H9 (cell line): Measurements from ENCODE around the gene RAB24. TPM values are rescaled to one million over a fixed set of nuclear protein-coding genes. Genes with fewer than 3 reads are reported as not detected.

Experiments used
- DNase-seq: peaks from one replicate; pipeline ENCODE4 v3.0.0-alpha.2; 2017
- H2AFZ ChIP-seq: one replicate; pipeline ENCODE4 v1.6.1; 2013; ENCODE audit warnings: mild to moderate bottlenecking, low read length, control low read depth, moderate library complexity
- H2AK5ac ChIP-seq: 2 replicates; pipeline ENCODE4 v1.6.1; 2013; ENCODE audit warnings: low read length, control low read depth, mixed read lengths; ENCODE audit not compliant: insufficient read length
- H2BK120ac ChIP-seq: one replicate; pipeline ENCODE4 v1.6.1; 2013; ENCODE audit warnings: low read depth, mild to moderate bottlenecking, low read length, control low read depth, inconsistent platforms; ENCODE audit not compliant: poor library complexity, severe bottlenecking
- H2BK12ac ChIP-seq: 2 replicates; pipeline ENCODE4 v1.6.1; 2013; ENCODE audit warnings: low read length, control low read depth, mixed read lengths, low read depth; ENCODE audit not compliant: insufficient read length
- H2BK15ac ChIP-seq: 2 replicates; pipeline ENCODE4 v1.6.1; 2013; ENCODE audit warnings: low read depth, low read length, control low read depth
- H2BK20ac ChIP-seq: one replicate; pipeline ENCODE4 v1.6.1; 2013; ENCODE audit warnings: low read depth, mild to moderate bottlenecking, low read length, control low read depth, inconsistent platforms; ENCODE audit not compliant: poor library complexity, severe bottlenecking
- H2BK5ac ChIP-seq: 2 replicates; pipeline ENCODE4 v1.6.1; 2013; ENCODE audit warnings: low read length, control low read depth, mixed read lengths; ENCODE audit not compliant: insufficient read length
- H3K14ac ChIP-seq: 2 replicates; pipeline ENCODE4 v1.6.1; 2013; ENCODE audit warnings: low read length, control low read depth; ENCODE audit not compliant: insufficient read depth
- H3K18ac ChIP-seq: 2 replicates; pipeline ENCODE4 v1.6.1; 2013; ENCODE audit warnings: low read depth, mild to moderate bottlenecking, mixed read lengths, low read length, control low read depth; ENCODE audit not compliant: insufficient read length
- H3K23ac ChIP-seq: 2 replicates; pipeline ENCODE4 v1.6.1; 2013; ENCODE audit warnings: low read length, control low read depth, mixed read lengths, low read depth; ENCODE audit not compliant: insufficient read length
- H3K23me2 ChIP-seq: 2 replicates; pipeline ENCODE4 v1.6.1; 2013; ENCODE audit warnings: low read depth, mild to moderate bottlenecking, mixed read lengths, low read length, control low read depth; ENCODE audit not compliant: insufficient read length, poor library complexity, severe bottlenecking
- H3K27ac ChIP-seq: 2 replicates; pipeline ENCODE4 v1.5.1; 2013; ENCODE audit warnings: low read length, control low read depth, mixed read lengths, low read depth; ENCODE audit not compliant: insufficient read length
- H3K27me3 ChIP-seq: 2 replicates; pipeline ENCODE4 v1.6.1; 2013; ENCODE audit warnings: low read length, control low read depth, inconsistent platforms; ENCODE audit not compliant: insufficient read depth
- H3K4ac ChIP-seq: 2 replicates; pipeline ENCODE4 v1.6.1; 2013; ENCODE audit warnings: low read depth, mild to moderate bottlenecking, control low read depth, inconsistent platforms, low read length, moderate library complexity
- H3K4me1 ChIP-seq: 2 replicates; pipeline ENCODE4 v1.6.1; 2013; ENCODE audit warnings: low read length, control low read depth, inconsistent platforms; ENCODE audit not compliant: insufficient read depth
- H3K4me2 ChIP-seq: 2 replicates; pipeline ENCODE4 v1.6.1; 2013; ENCODE audit warnings: low read length, control low read depth, mixed read lengths; ENCODE audit not compliant: insufficient read length, insufficient read depth
- H3K56ac ChIP-seq: 2 replicates; pipeline ENCODE4 v1.6.1; 2013; ENCODE audit warnings: low read depth, mild to moderate bottlenecking, mixed read lengths, low read length, control low read depth; ENCODE audit not compliant: insufficient read length
- H3K79me1 ChIP-seq: 2 replicates; pipeline ENCODE4 v1.6.1; 2013; ENCODE audit warnings: low read depth, mild to moderate bottlenecking, moderate library complexity, low read length, control low read depth, inconsistent platforms; ENCODE audit not compliant: insufficient read depth, poor library complexity, severe bottlenecking
- H3K79me2 ChIP-seq: 2 replicates; pipeline ENCODE4 v1.6.1; 2013; ENCODE audit warnings: low read length, control low read depth, inconsistent platforms; ENCODE audit not compliant: insufficient read depth
- H3K9ac ChIP-seq: 2 replicates; pipeline ENCODE4 v1.6.1; 2013; ENCODE audit warnings: low read length, control low read depth, mixed read lengths; ENCODE audit not compliant: insufficient read length; ENCODE audit errors: extremely low read depth
- H3K9me3 ChIP-seq: one replicate; pipeline ENCODE4 v1.6.1; 2013; ENCODE audit warnings: low read depth, low read length, inconsistent platforms; ENCODE audit not compliant: control insufficient read depth
- H3T11ph ChIP-seq: one replicate; pipeline ENCODE4 v1.6.1; 2013; ENCODE audit warnings: mild to moderate bottlenecking, low read length, control low read depth, inconsistent platforms
- H4K20me1 ChIP-seq: one replicate; pipeline ENCODE4 v1.6.1; 2013; ENCODE audit not compliant: control insufficient read depth, insufficient read length, insufficient read depth
- H4K5ac ChIP-seq: 2 replicates; pipeline ENCODE4 v1.6.1; 2013; ENCODE audit warnings: low read depth, mild to moderate bottlenecking, mixed read lengths, low read length, control low read depth; ENCODE audit not compliant: insufficient read length
- H4K8ac ChIP-seq: replicated peaks from 2 replicates; pipeline ENCODE4 v1.6.1; 2013; ENCODE audit warnings: low read length, control low read depth, mixed read lengths, low read depth; ENCODE audit not compliant: insufficient read length
- H4K91ac ChIP-seq: 2 replicates; pipeline ENCODE4 v1.6.1; 2013; ENCODE audit warnings: low read depth, mild to moderate bottlenecking, moderate library complexity, mixed read lengths, low read length, control low read depth; ENCODE audit not compliant: insufficient read length
- H3K27ac Mint-ChIP-seq, 3 experiments: 2 replicates in 2 of 3; 3 replicates in 1 of 3; pipeline ENCODE4 v1.8.0; 2020 to 2021; ENCODE audit warnings: mixed read lengths in 3 of 3, mild to moderate bottlenecking in 1 of 3, moderate library complexity in 1 of 3
- H3K27me3 Mint-ChIP-seq: 2 replicates; pipeline ENCODE4 v1.8.0; 2021; ENCODE audit warnings: low read depth, mild to moderate bottlenecking, moderate library complexity, mixed read lengths
- H3K36me3 Mint-ChIP-seq, 3 experiments: 2 replicates in 2 of 3; 3 replicates in 1 of 3; pipeline ENCODE4 v1.8.0; 2020 to 2021; ENCODE audit warnings: low read depth in 3 of 3, mixed read lengths in 3 of 3; ENCODE audit not compliant: insufficient read depth in 1 of 3
- H3K4me1 Mint-ChIP-seq, 2 experiments: 2 replicates each; pipeline ENCODE4 v1.8.0; 2020; ENCODE audit warnings: mixed read lengths in 2 of 2
- H3K4me3 Mint-ChIP-seq, 2 experiments: 2 replicates in 1 of 2; 3 replicates in 1 of 2; pipeline ENCODE4 v1.8.0; 2020 to 2021; ENCODE audit warnings: mild to moderate bottlenecking in 2 of 2, mixed read lengths in 2 of 2, moderate library complexity in 1 of 2
- H3K9me3 Mint-ChIP-seq, 2 experiments: 2 replicates in 1 of 2; 3 replicates in 1 of 2; pipeline ENCODE4 v1.8.0; 2020; ENCODE audit warnings: mild to moderate bottlenecking in 2 of 2, mixed read lengths in 2 of 2, moderate library complexity in 1 of 2
- WGBS: extraction: QIAGEN DNeasy Blood & Tissue Kit; methylation state at CpG from one replicate; pipeline ENCODE4 v1.1.7; 2013; ENCODE audit warnings: missing lambda C conversion rate, low lambda C conversion rate, mixed read lengths; ENCODE audit not compliant: insufficient read length; ENCODE audit errors: extremely low coverage; 5-methylcytosine and 5-hydroxymethylcytosine counted together
- total RNA-seq: library from RNA; stranded (reverse); gene quantifications from 2 replicates; pipeline ENCODE4 v1.2.1, GENCODE V29; 2021
- TF ChIP-seq, protein P1 (sequence below): fragments of 200-600 bp; sonication (generic); conservative IDR thresholded peaks from 3 replicates; pipeline ENCODE4 v1.8.0; 2021; ENCODE audit warnings: antibody characterized with exemption, mild to moderate bottlenecking

The RAB24 gene
- total RNA-seq, 1 experiment from 2014 or later, result 17.6 TPM

- no peak overlapping the region for H3K56ac ChIP-seq
- no peak overlapping the region for H3K27ac ChIP-seq
- no peak overlapping the region for H2AFZ ChIP-seq
- no peak overlapping the region for H3K23ac ChIP-seq
- no peak overlapping the region for H3K4me2 ChIP-seq
- H3K79me2 ChIP-seq, result no peaks in the 10 kb centered on the region; the same call in 1 of the 2 replicates
- Mint-ChIP-seq H3K4me1 (peaks cover 5 to 6% of the 10 kb centered on the region in 2 experiments), H3K36me3 (peaks cover 54 to 94% (median 84%) of the 10 kb centered on the region in 3 experiments), H3K9me3 (no peaks in the 10 kb centered on the region), H3K27me3 (no peaks in the 10 kb centered on the region; the same call in 1 of the 2 replicates), H3K4me3 (no peak overlapping the region), H3K27ac (no peak overlapping the region)
- H2AK5ac ChIP-seq, result no peak overlapping the region
- H3K14ac ChIP-seq, result no peak overlapping the region
- no peak overlapping the region for H2BK12ac ChIP-seq
- no peaks in the 10 kb centered on the region for H3K27me3 ChIP-seq
- H3K9me3 ChIP-seq, result no peaks in the 10 kb centered on the region
- H2BK15ac ChIP-seq, result no peak overlapping the region
- no peak overlapping the region for H2BK20ac ChIP-seq
- no peak for DNase-seq
- no peak overlapping the region for H4K5ac ChIP-seq
- WGBS, result no CpG with 5 or more reads among the region's 7 CpGs
- no peaks in the 10 kb centered on the region for H4K20me1 ChIP-seq
- no peak overlapping the region for H4K91ac ChIP-seq
- H3K4me1 ChIP-seq, result no peaks in the 10 kb centered on the region
- no peaks in the 10 kb centered on the region for H3K23me2 ChIP-seq
- H2BK120ac ChIP-seq, result no peak overlapping the region
- H4K8ac ChIP-seq, result no peak overlapping the region
- TF ChIP-seq, protein P1, sequence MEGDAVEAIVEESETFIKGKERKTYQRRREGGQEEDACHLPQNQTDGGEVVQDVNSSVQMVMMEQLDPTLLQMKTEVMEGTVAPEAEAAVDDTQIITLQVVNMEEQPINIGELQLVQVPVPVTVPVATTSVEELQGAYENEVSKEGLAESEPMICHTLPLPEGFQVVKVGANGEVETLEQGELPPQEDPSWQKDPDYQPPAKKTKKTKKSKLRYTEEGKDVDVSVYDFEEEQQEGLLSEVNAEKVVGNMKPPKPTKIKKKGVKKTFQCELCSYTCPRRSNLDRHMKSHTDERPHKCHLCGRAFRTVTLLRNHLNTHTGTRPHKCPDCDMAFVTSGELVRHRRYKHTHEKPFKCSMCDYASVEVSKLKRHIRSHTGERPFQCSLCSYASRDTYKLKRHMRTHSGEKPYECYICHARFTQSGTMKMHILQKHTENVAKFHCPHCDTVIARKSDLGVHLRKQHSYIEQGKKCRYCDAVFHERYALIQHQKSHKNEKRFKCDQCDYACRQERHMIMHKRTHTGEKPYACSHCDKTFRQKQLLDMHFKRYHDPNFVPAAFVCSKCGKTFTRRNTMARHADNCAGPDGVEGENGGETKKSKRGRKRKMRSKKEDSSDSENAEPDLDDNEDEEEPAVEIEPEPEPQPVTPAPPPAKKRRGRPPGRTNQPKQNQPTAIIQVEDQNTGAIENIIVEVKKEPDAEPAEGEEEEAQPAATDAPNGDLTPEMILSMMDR, result no peak
- H3K9ac ChIP-seq, result no peak overlapping the region
- H3K4ac ChIP-seq, result no peak overlapping the region
- peaks cover 4% of the 10 kb centered on the region for H3K79me1 ChIP-seq
- no peak overlapping the region for H2BK5ac ChIP-seq
- no peak overlapping the region for H3T11ph ChIP-seq
- H3K18ac ChIP-seq, result no peak overlapping the region
These were observed 11.8 kb downstream of the RAB24 start for GRCh38 chr5:177291735-177292134.
